ENCODE results near the gene CNTNAP5.

DNA sequence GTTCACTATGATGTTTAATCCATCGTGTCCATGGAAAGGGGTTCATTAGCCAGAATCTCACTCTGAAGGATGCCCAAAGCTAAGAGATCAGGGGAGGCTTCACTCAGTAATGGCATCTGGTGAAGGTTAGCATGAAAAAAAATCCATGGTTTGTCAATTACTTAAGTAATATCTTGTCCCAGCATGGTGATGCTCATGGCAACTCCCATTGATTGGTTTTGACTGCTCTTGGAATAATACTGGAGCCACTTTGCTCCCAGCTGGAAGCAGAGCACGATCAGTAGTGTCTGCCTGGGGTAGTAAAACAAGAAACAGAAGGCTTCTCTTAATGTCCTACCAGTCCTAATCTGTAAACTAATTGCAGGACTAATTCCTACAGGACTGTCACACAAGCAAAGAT lies 799.4 kb downstream of the CNTNAP5 start:
- no peak for TF ChIP-seq CTCF (IDR thresholded peaks at IDR 0.05; ENCODE audit: poor library complexity)
- no peak for TF ChIP-seq EZH2 (IDR thresholded peaks at IDR 0.05; ENCODE audit: borderline replicate concordance)
- no peak for TF ChIP-seq EZH2phosphoT487 (IDR thresholded peaks at IDR 0.05; ENCODE audit: low read depth, severe bottlenecking, unreplicated experiment)
